IPS DF 4.7 (cell line): ENCODE data around the gene HFE.
"Not testable (repeated sequence)": the region's sequence is repeated elsewhere in the genome, so short reads cannot be mapped to it uniquely, and the experiment has no call there.

Experiments
- DNase-seq: peaks from one replicate; pipeline ENCODE4 v3.0.0-alpha.2; 2013; ENCODE audit warnings: low spot score; ENCODE audit errors: extremely low read depth

Gene HFE

GRCh38 chr6:26087284-26088115 is at the start of gene HFE:
Gene HFE (plus strand): TSS chr6:26087429. CDS start chr6:26087441, 12 bp downstream.
- no peak for DNase-seq

- DNase-seq = no peak
Measured at GRCh38 chr6:26041946-26042345, 45.3 kb upstream of the HFE start.

GRCh38 chr6:26043384-26044139 is 43.7 kb upstream of the HFE start:
- no peak for DNase-seq

GRCh38 chr6:26044140-26045064 is 42.8 kb upstream of the HFE start:
- DNase-seq = no peak

GRCh38 chr6:26045065-26045927 is 41.9 kb upstream of the HFE start:
- no peak for DNase-seq

- no peak for DNase-seq
Measured at GRCh38 chr6:26045928-26046368, 41.3 kb upstream of the HFE start.

GRCh38 chr6:26047329-26047728 is 39.9 kb upstream of the HFE start:
- not testable (repeated sequence) for DNase-seq

GRCh38 chr6:26048590-26048989 is 38.6 kb upstream of the HFE start:
- no peak for DNase-seq

GRCh38 chr6:26051665-26052310 is 35.4 kb upstream of the HFE start:
- DNase-seq = no peak

- DNase-seq = not testable (repeated sequence)
Measured at GRCh38 chr6:26052762-26053250, 34.4 kb upstream of the HFE start.

GRCh38 chr6:26053992-26054780 is 33.0 kb upstream of the HFE start:
- DNase-seq = no peak

- DNase-seq = no peak
Measured at GRCh38 chr6:26054781-26055718, 32.2 kb upstream of the HFE start.

- DNase-seq = no peak
Measured at GRCh38 chr6:26055719-26056582, 31.3 kb upstream of the HFE start.

GRCh38 chr6:26056583-26057350 is 30.5 kb upstream of the HFE start:
- no peak for DNase-seq

GRCh38 chr6:26057899-26058298 is 29.3 kb upstream of the HFE start:
- no peak for DNase-seq

GRCh38 chr6:26058477-26059033 is 28.7 kb upstream of the HFE start:
- DNase-seq = not testable (repeated sequence)
